RPMI8226 (cell line): ENCODE data around the gene ULK2.
A peak's percentile ranks its signal among the peaks of the same experiment; 100 is the strongest.
"Not testable (repeated sequence)": the region's sequence is repeated elsewhere in the genome, so short reads cannot be mapped to it uniquely, and the experiment has no call there.

Experiments used
- DNase-seq: peaks from one replicate; pipeline ENCODE4 v3.0.0-alpha.2; 2015

ULK2 gene

DNA sequence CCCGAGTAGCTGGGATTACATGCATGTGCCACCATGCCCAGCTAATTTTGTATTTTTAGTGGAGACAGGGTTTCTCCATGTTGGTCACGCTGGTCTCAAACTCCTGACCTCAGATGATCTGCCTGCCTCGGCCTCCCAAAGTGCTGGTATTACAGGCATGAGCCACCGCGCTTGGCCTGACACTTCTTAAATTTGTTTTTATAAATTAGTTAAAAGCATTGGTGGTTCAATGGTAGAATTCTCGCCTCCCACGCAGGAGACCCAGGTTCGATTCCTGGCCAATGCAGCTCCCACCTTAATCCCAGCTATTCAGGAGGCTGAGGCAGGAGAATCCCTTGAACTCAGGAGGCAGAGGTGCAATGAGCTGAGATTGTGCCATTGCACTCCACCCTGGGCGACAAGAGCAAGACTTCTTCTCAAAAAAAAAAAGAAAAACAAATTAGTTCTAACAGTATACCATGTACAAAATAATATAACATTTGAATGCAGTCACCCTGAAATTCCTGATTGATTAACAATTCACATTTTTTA, 7.0 kb downstream of the ULK2 start:
- not testable (repeated sequence) for DNase-seq

DNA sequence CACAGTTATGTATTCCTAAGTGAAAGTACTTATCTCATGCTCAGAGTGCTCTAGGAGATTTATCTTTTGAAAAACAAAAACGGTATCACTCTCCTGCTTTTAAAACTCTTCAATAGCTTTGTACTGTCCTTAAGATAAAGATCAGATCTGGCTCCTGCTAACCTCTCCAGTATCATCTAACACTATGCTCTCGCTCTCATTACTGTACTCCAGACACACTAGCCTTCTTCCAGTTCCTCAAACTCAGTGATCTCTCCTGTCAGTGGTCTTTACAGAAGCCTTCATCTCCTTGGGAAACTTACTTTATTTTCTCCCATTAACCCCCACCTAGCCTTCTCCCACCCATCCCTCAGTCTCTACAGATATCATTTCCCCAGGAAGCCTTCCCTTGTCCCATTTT, 10.1 kb downstream of the ULK2 start:
- DNase-seq, result no peak

- DNase-seq, result no peak
These were observed 33.8 kb downstream of the ULK2 start for GRCh38 chr17:19833914-19834313.

GRCh38 chr17:19830061-19830460, 37.7 kb downstream of the ULK2 start:
- no peak for DNase-seq

DNA sequence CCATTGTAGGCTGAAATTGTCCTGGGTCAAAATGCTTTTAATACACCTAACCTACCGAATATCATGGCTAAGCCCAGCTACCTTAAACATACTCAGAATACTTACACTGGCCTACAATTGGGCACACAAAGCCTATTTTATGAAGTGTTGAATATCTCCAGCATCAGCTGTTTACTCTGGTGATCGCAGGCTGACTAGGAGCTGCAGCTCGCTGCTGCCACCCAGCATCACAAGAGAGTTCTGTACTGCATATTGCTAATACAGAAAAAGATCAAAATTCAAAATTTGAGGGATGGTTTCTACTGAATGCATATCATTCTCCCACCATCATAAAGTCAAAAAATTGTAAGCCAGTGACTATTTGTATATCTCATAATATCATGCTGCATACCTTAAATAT, 55.3 kb downstream of the ULK2 start:
- DNase-seq, result no peak

DNA sequence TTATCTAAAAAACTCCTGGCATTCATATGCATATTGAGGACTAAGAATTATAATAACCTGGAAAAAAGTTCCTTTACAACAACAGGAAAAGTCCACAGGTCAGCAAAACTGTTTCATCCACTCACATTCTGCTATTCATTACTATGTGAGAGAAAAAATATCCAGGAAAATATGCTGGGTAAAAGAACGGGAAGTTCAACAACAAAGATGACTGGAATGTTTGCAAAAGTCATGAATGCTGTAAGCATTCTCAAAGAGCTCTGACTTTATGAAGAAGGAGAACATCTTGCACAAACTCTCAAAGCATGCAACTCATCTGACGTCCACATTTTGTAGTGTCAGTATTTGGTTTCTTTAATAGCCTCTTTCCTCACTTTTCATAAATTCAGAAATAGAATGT, 62.7 kb downstream of the ULK2 start:
- DNase-seq, result no peak

GRCh38 chr17:19800571-19800970, 67.2 kb downstream of the ULK2 start:
- DNase-seq, result peak; percentile 30

DNA sequence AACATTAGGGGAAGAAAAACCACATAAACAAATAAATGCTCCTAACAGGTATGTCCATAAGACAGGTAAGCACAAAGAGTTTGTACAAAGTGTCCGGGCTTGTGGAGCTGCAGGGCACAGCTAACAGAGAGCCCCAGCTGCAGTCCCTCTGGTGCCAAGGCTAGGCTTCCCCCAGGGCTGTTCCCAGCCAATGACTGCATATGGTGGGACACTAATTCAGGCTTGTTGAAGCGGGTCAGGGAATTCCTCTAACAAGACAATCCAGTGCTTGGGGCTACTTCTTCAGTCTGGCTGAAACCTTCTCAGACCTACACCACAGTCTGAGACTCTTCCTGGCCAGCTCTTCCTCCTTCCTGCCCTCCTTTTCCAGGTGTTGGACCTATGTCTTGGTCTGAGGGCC, 67.9 kb downstream of the ULK2 start:
- no peak for DNase-seq

DNA sequence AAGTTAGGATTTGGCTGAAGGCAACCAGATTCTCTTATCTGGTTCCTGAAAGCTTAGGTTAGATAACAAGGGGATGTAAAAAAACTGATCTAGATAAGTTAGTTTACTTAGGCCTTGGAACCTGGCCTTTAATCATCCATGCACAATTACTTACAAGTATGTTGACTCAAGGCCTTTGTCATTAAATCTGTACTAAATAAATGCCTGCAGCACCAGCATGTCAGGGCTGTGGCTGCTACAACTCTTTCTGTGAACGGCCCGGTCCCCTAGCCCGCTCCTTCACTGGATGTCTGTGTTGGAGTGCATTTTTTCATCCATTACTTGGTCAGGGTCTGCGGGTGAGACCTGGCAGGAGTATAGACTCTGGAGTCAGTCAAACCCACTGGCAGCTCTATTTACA, 71.3 kb downstream of the ULK2 start:
- DNase-seq, result no peak

- DNase-seq, result no peak
These were observed 75.7 kb downstream of the ULK2 start for GRCh38 chr17:19791918-19792550.

DNA sequence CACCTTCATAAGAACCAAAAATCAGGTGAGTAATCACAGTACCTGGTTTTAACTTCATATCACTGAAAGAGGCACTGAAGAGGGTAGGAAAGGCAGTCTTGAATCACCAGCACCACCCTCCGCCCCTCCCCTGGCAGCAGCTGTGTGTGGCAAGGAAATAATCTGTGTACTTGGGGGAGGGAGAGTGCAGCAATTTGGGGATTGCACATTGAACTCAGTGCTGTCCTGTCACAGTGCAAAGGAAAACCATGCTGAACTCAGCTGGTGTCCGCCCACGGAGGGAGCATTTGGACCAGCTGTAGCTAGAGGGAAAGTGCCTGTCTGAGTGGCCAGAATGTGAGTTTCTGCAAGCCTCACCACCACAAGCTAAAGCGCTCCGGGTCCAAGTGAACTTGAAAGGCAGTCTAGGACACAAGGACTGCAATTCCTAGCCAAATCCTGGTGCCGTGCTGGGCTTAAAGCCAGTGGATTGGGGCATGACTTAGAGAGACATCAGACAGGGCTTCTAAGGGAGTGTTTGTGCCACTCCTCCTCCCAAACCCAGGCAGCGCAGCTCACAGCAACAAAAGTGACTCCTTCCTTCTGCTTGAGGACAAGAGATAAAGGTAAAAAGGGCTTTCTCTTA, 79.9 kb downstream of the ULK2 start:
- no peak for DNase-seq

DNA sequence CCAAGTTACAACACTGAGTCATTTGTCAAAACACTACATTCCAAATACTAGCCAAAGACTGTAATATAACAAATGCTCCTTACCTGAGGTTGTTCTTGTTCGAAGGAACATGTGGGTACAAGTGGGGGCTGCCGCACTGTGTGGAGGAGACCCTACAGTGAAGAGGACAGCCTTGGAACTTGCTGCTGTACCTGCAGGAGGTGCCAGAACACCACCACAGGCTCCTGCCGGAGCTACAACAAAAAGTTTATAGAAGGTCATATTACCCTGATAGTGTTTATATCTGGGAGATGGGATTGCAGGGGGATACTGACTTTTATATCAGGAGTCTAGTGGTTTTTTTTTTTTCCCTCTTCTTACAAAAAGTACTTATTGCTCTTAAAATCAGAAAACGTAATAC, 81.9 kb downstream of the ULK2 start:
- no peak for DNase-seq

DNA sequence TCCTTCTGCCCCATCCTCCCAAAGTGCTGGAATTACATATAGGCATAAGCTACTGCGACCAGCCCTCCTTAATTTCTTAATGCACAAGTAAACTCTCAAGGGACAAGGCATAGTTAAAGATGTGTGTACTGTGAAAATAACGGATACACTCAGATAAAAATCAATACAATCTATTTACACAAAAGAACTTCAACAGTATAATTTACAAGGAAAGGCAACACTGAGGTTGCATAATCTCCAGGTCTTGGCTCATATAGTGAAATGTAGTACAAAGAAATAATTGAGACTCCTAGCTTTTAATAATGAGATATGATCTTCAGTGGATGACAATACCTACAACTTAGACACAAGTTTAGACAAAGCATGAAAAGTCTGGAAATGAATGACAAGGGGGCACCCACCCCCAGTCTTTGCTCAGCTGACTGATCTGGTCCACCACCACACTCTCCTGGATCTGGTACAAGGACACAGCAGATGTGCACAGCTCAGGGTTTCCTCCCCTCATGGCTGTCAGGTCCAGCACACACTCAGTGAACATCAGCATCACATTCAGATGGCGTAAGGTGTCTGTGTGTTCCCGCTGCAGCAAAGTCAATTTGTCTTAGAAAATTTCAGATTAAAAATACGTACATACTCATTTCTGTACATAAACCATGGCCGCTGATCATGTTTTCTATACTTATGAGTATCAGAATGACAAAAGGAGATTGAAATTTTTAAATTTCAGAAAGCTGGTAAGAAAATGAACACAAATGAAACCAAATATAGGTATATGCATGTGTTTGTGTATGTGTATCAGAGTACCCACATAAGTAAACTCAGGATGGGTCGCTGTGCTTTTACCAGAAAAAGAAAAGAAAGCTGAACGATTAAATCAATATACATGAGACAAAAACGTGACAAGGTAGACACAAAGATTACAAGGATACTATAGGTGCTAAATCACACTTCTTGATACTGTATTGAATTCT, 86.0 kb downstream of the ULK2 start:
- DNase-seq, result no peak

GRCh38 chr17:19780846-19781245, 86.9 kb downstream of the ULK2 start:
- no peak for DNase-seq

GRCh38 chr17:19773534-19773933, 94.2 kb downstream of the ULK2 start:
- DNase-seq, result no peak

GRCh38 chr17:19771971-19772630, 95.6 kb downstream of the ULK2 start:
- DNase-seq, result no peak

- no peak for DNase-seq
These were observed 96.6 kb downstream of the ULK2 start for GRCh38 chr17:19770985-19771735.

DNA sequence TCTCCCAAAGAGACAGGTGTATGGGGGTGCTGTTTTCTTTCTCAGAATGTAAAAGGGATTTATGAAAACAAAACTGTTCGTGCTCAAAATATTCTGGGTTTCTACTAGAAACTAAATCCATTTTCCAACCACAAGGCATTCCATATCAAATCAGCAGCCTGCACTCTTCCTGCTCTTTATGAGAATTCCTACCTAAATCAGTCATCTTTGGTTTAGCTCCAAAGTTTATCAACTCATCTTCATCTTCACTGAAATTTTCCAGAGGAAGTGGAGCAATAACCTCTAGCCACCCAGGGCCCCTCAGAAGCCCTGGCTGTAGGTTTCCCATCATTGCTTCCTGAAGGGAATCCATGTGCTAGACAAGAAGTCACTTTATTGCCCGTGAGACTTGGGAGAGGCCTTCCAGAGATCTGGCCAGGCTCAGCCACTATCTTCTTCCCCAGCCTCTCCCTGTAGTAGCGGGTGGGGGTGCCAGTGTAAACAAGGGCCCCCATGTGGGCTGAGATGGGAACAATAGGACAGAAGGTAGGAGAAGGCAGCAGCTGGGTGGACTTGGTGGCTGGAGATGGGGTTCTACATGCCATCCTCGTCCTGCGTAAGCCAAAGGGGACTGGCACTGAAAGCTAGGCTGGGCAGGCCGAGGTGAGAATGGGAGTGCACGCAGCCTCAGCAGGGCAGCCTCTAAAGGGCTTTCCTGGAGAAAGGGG, 97.6 kb downstream of the ULK2 start:
- no peak for DNase-seq

DNA sequence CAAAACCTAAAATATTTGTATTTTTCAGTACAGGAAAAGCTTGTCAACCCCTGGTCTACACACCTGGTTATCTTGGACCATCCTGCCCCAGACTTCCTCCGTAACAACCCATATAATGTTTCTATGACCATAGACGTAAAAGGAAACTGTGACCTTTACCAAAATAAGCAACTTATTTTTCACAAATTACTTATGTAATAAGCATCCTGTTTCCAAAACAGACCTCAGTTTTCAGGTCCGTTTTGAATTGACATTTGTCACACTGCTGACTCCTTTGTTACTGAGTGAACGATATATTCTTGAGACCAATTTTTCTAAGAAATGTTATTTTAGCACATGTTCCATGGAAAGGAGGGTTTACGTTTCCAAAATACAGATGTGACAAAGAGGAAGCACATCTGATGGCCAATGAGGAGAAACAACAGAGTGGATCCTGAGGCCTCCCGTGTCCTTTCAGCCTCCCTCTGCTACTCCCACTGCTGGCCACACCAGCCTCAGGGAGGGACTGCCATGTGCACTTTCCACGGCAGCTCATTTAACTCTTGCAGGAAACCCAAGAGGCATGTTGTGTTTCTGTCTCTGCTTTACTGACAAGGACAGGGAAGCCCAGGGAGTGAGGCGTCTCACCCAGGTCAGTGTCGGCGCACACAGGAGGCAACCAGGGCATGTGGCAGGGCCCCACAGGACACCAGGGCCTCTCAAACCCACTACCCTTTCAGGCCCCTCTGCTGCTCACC, 99.5 kb downstream of the ULK2 start:
- DNase-seq, result no peak

- DNase-seq, result peak; percentile 67
These were observed 101.1 kb downstream of the ULK2 start for GRCh38 chr17:19766421-19767270.
